UCSD-AML1 (cell line): ENCODE results near the gene HILPDA.
"Not testable (repeated sequence)": the region's sequence is repeated elsewhere in the genome, so short reads cannot be mapped to it uniquely, and the experiment has no call there.

ENCODE experiments used
- DNase-seq: peaks from one replicate; lab custom pipeline; 2025; ENCODE audit not compliant: unreplicated experiment; lab: John Stamatoyannopoulos, UW

Gene HILPDA

DNA sequence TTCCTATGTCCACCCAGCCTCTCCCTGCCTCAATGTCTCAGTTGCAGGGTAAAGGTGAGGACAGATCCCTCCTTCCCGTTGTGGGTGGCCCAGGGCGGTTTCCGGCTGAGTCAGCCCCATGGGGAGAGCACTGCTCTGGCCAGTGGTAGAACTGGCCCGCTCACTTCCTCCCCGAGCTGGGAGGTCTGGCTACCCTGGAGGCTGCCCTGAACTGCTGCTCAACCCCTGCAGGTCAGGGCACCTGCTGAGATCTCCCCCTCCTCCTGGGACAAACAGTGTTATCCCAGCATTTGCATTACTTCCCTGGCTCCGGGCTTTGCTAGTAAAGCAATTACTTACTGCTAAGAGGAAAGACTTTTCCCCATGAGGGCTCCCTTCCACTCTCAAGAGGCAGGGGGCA is 24.5 kb upstream of the HILPDA start:
- no peak for DNase-seq

- no peak for DNase-seq
Measured at GRCh38 chr7:128431754-128432153, 23.9 kb upstream of the HILPDA start.

DNA sequence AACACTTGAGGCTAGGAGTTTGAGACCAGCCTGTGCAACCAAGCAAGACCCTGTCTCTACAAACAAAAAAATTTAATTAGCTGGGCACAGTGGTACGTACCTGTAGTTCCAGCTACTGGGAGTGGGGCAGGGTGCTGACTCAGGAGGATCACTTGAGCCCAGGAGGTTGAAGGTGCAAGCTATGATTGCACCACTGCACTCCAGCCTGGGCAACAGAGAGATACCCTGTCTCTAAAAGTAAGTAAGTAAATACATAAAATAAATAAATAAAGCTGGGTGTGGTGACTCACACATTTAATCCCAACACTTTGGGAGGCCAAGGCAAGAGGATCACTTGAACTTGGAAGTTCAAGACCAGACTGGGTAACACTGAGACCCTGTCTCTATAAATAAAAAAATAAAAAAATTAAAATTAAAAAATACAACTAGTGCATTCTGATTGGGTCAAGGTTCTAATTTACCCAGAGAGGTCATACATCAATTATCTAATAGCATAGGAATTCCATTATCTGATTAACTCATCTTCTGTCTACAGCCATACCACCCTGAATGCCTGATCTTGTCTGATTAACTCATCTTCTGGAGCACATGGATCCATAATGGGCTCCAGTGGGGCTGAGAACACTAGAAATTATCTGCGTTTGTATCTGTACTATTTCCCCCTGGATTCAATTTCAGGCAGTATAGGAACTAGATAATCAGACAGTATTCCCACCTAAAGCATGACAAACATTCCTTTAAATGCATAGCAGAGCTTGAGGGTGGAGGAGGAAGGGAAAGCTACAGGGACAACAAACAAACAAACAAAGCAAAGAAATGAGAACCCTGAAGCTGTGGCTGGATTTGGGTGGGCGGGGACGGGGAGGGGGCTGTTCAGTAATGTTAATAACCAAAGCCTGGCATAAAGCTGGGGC is 21.0 kb upstream of the HILPDA start:
- DNase-seq: no peak

DNA sequence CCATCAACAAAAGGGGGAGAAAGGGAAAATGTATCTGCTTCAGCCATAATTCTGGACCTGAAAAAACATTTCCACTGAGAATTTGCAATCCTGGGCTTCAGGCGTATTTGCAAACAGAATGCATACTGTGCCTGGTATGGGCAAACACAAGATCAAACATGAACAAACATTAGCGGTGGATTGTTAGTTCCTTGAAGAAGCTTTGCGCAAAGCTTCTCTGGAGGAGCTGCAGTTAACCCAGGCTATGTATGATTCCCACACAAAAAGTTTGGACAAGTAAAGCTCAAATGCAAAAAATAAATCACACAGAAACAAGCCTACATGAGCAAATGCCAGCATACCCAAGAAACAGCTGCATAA is 20.4 kb upstream of the HILPDA start:
- no peak for DNase-seq

GRCh38 chr7:128437426-128438332 is 18.0 kb upstream of the HILPDA start:
- DNase-seq: no peak

DNA sequence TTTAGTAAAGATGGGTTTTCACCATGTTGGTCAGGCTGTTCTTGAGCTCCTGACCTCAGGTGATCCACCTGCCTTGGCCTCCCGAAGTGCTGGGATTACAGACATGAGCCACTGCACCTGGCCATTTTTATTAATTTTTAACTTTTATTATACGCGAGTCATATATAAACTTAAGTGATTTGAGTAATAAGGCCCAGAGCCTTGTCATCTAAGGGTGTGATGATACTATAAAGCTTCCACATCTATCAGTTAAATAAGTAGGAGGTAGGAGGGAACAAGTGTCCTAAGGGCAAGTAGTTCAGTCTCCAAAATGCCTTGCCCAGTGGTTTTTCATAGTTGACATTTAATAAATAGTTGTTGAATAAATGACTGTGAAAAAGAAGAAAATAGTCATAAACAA is 13.3 kb upstream of the HILPDA start:
- no peak for DNase-seq

- DNase-seq: no peak
Measured at GRCh38 chr7:128443831-128444600, 11.7 kb upstream of the HILPDA start.

GRCh38 chr7:128446306-128446705 is 9.4 kb upstream of the HILPDA start:
- DNase-seq: no peak

DNA sequence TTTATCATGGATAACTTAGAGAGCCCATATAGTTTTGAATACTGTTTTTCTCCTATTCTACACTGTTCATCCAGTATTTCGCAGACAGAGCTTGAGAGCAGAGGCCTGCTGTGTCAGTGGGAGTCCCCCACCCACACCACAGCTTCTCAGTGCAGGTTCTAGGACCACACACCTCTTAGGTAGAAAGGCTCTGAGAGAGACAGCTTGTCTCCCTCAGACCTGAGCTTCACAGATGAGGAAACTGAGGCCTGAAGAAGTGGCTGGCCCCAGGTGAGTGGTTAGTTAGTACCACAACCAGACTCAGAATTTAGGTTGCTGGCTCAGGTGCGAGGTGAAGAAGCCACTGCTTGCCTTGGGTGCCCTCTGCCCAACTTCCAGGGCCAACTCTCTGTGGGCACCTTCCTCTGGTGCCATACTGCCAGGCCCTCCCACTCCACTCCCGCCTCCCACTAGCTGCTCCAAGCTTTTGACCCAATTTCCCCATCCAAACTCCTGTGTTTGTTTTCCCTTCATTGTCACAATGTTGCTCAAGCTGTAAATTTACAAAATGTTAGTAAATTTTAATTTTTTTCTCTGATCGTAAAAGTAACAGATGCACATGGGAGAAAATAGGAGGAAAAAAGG is 7.6 kb upstream of the HILPDA start:
- no peak for DNase-seq

GRCh38 chr7:128448751-128449302 is 6.9 kb upstream of the HILPDA start:
- no peak for DNase-seq

- DNase-seq: no peak
Measured at GRCh38 chr7:128450409-128450808, 5.3 kb upstream of the HILPDA start.

- DNase-seq: no peak
Measured at GRCh38 chr7:128450913-128451312, 4.8 kb upstream of the HILPDA start.

- no peak for DNase-seq
Measured at GRCh38 chr7:128452552-128452951, 3.1 kb upstream of the HILPDA start.

GRCh38 chr7:128453836-128454804 is 1.6 kb upstream of the HILPDA start:
- DNase-seq: no peak

DNA sequence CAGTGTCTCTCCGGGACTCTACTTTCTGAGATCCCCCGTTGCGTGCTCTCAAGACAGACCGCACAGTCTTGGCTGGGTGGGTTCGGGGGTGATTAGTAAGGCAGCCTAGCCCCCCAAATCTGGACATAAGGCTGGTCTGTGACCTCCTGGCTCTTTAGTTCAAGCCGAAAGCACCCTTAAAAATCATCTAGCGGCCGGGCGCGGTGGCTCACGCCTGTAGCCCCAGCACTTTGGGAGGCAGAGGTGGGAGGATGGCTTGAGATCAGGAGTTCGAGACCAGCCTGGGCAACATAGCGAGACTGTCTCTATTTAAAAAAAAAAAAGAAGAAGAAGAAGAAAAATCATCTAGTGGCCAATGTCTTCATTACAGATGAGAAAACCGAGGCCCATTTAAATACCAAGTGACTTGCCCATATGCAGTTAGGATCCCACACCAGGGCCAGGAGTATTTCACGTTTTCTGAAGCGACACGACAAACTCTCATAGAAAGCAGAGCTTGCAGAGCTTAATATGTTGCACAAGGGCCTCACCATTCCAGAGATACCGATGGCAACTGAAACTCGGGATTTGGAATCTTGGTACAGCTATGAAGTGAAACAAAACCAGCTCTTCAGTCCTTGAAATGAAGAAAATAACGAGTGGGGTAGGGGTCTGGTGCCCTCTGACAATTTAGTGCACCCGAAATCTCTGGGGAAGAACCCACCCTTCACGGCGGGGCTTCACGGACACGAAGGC is 703 bp upstream of the HILPDA start:
- no peak for DNase-seq

DNA sequence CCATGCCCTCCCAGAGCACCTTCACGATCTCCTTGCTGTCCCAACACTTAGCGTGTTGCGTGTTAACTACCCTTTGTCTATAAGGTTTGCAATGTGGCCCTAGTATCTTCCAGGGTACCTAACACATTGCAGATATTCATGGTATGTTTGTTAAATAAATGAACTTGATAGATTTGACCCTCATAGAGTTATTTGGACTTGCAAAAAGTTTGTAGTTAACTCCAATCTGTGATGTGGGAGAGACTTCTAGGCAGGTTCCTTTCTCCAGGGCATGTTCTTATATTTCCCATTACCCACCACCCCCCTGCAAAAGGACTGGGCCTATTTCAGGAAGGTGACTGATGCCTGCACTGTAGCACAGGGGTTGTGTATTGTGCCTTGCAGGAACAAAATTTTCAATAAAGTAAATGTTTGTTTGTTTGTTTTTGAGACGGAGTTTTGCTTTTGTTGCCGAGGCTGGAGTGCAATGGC is 612 bp downstream of the HILPDA start:
- no peak for DNase-seq

- DNase-seq: not testable (repeated sequence)
Measured at GRCh38 chr7:128457385-128457784, 1.7 kb downstream of the HILPDA start.

DNA sequence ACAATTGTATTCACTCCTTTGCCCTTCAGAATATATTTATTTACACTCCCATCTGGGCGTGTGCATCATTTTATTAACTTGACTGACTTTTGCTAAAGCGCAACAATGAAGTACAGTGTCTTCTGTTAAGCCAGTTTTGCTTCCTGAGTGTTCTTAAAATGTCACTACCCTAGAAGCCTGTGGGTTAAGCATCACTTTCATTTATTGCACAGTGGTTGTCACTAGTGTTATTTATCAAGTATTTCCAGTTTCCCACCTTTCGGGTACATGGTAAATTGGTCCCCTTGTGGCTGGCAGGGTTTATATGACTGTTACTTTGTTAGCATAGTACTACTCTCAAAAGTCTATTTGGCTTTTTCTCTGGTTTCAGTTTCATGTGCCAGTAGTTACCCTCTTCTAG is 3.3 kb downstream of the HILPDA start:
- no peak for DNase-seq
